Measurements from ENCODE around the gene ZNF684. TPM values are rescaled to one million over a fixed set of nuclear protein-coding genes. Genes with fewer than 3 reads are reported as not detected.

The ZNF684 gene
- total RNA-seq, 1 donor from 2014 or later: 3.3 TPM

GRCh38 chr1:40593449-40594186 is 62.2 kb downstream of the ZNF684 start:
- Mint-ChIP-seq H3K9me3 (no peaks in the 10 kb centered on the region), H3K27ac (no peak overlapping the region), H3K27me3 (peaks cover 9% of the 10 kb centered on the region), H3K4me3 (no peak overlapping the region), H3K36me3 (no peaks in the 10 kb centered on the region), H3K4me1 (ENCODE audit: unreplicated experiment) (no peaks in the 10 kb centered on the region)
- TF ChIP-seq CTCF (conservative IDR thresholded peaks at IDR 0.05): no peak
- no peak for DNase-seq (ENCODE audit: extremely low spot score, unreplicated experiment)

DNA sequence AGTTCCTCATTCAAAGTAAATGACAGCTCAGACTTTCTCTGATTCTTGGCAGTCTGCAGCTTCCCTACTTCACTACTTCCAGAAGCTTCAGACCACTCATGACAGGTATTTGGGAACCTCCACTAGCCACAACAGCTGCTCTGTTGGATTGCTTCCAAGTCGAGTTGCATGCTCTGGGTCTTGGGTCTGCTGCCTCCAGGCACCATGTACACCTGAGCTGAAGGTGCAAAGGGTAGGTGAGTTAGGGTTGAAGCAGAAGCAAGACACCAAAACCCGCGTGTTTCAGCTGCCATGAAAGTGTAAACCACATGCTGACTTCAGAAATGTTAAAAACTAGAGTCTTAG is 62.7 kb downstream of the ZNF684 start:
- no peak overlapping the region for H3K27ac Mint-ChIP-seq
- H3K4me3 Mint-ChIP-seq: no peak overlapping the region
- no peak for DNase-seq (ENCODE audit: extremely low spot score, unreplicated experiment)
- no peaks in the 10 kb centered on the region for H3K4me1 Mint-ChIP-seq (ENCODE audit: unreplicated experiment)
- no peaks in the 10 kb centered on the region for H3K36me3 Mint-ChIP-seq
- H3K27me3 Mint-ChIP-seq: peaks cover 14% of the 10 kb centered on the region
- no peaks in the 10 kb centered on the region for H3K9me3 Mint-ChIP-seq
- no peak for TF ChIP-seq CTCF (conservative IDR thresholded peaks at IDR 0.05)

- TF ChIP-seq CTCF (conservative IDR thresholded peaks at IDR 0.05): no peak
- H3K4me1 Mint-ChIP-seq (ENCODE audit: unreplicated experiment): no peaks in the 10 kb centered on the region
- no peaks in the 10 kb centered on the region for H3K9me3 Mint-ChIP-seq
- H3K36me3 Mint-ChIP-seq: no peaks in the 10 kb centered on the region
- no peak overlapping the region for H3K4me3 Mint-ChIP-seq
- no peak overlapping the region for H3K27ac Mint-ChIP-seq
- H3K27me3 Mint-ChIP-seq: peaks cover 19% of the 10 kb centered on the region
- no peak for DNase-seq (ENCODE audit: extremely low spot score, unreplicated experiment)
Observed at GRCh38 chr1:40595623-40596022, 64.2 kb downstream of the ZNF684 start.

Other genes starting within 250 kb of the ZNF684 start
- 7.7 and 19.8 TPM in 2 replicates for gene COL9A2, start 214.4 kb upstream of the ZNF684 start, total RNA-seq (ENCODE audit: low replicate concordance)
- 16.8 and 20.9 TPM in 2 replicates for gene SMAP2, start 157.9 kb upstream of the ZNF684 start, total RNA-seq (ENCODE audit: low replicate concordance)
- gene ZFP69B, start 81.2 kb upstream of the ZNF684 start, total RNA-seq (ENCODE audit: low replicate concordance): 3.2 and 9.5 TPM in 2 replicates
- 2.2 and 5.1 TPM in 2 replicates for gene ZFP69, start 54.3 kb upstream of the ZNF684 start, total RNA-seq (ENCODE audit: low replicate concordance)
- 10.9 and 14.3 TPM in 2 replicates for gene EXO5, start 22.9 kb upstream of the ZNF684 start, total RNA-seq (ENCODE audit: low replicate concordance)
- gene RIMS3, start 134.0 kb downstream of the ZNF684 start, total RNA-seq (ENCODE audit: low replicate concordance): 2.0 and 4.2 TPM in 2 replicates
- 70.0 and 71.3 TPM in 2 replicates for gene NFYC, start 160.1 kb downstream of the ZNF684 start, total RNA-seq (ENCODE audit: low replicate concordance)

Data from type B pancreatic cell (in vitro differentiated cells).